Fibroblast of skin of scalp (primary cell): Measurements from ENCODE around the gene C1RL.
A peak's percentile ranks its signal among the peaks of the same experiment; 100 is the strongest.

Experiments used
- DNase-seq: peaks from one replicate; pipeline ENCODE4 v3.0.0-alpha.2; 2013

Gene C1RL

DNA sequence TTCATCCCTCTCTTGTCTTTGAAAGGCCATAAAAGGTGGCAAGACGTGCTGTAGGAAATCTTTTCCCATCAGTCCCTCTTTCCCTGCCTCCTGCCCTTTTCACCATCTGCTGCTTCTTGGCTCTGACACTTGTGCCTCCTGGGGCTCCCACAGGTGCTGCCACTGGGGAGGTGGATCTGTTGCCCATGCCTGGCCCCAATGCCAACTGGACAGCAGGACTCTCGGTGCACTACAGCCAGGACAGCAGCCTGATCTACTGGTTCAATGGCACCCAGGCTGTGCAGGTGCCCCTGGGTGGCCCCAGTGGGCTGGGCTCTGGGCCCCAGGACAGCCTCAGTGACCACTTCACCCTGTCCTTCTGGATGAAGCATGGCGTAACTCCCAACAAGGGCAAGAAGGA, 27.7 kb upstream of the C1RL start:
- no peak for DNase-seq

DNA sequence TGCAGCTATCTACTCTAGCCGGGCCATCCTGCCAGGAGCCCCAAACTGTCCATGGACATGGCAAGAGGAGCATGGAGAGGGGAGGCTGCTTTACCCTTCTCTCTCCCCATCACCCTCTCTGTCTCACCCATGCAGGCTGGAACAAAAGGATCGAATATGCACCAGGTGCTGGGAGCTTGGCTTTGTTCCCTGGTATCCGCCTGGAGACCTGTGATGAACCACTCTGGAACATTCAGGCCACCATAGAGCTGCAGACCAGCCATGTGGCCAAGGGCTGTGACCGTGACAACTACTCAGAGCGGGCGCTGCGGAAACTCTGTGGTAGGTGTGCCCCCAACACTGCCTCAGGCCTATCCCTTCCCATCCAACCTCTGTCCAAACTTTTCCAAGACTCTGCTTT, 27.1 kb upstream of the C1RL start:
- DNase-seq, result no peak

DNA sequence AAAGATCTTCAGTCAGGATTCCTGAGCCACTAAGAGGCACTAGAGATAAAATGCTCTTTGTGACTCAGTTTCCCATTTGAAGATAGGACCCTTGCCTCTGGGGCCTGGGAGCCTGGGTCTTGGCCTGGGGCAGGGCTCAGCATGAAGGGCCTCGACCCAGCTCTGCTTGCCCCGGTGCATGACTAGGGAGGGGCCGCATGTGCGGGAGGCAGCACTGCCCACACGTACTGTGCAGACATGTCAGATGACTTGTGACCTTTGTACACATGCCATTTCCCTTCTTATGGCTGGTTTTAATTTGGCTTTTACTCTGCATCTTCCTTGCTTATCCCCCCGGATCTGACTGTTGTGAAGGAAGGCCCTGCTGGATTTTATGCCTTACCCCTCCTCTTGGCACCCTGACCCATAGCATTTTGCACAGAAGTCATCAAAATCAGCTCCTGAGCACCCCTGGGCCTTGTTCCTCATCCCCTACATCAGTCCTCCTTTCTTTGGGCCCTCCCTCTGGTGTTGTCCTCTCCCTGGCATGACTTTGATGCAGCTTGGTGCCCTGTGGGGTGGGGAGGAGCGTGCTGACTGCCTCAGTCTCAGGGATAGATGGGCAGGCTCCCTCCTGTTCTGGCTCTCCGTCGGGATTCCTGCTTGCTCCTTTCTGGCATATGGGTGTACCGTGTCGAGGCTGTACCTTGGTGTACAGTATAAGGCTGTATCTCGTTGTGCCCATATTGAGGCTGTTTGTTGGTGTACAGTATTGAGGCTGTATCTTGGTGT, 25.6 kb upstream of the C1RL start:
- DNase-seq, result no peak

DNA sequence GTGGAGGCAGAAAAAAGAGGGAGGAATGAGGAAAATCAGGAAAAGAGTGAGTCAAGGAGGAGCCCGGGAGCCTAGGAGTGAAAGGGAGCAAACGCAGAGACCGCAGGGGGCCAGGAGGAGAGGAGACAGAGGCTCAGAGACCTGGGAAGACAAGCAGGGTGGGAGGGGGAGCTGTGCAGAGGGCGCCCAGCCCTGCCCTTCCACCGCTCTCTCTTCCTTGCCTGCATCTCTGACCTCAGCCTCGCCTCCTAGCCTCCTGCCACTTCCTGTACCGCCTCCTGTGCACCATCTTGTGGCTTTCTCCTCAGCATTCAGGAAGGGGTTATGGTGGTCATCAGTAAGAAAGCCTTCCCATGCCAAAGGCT, 22.5 kb upstream of the C1RL start:
- DNase-seq, result no peak

DNA sequence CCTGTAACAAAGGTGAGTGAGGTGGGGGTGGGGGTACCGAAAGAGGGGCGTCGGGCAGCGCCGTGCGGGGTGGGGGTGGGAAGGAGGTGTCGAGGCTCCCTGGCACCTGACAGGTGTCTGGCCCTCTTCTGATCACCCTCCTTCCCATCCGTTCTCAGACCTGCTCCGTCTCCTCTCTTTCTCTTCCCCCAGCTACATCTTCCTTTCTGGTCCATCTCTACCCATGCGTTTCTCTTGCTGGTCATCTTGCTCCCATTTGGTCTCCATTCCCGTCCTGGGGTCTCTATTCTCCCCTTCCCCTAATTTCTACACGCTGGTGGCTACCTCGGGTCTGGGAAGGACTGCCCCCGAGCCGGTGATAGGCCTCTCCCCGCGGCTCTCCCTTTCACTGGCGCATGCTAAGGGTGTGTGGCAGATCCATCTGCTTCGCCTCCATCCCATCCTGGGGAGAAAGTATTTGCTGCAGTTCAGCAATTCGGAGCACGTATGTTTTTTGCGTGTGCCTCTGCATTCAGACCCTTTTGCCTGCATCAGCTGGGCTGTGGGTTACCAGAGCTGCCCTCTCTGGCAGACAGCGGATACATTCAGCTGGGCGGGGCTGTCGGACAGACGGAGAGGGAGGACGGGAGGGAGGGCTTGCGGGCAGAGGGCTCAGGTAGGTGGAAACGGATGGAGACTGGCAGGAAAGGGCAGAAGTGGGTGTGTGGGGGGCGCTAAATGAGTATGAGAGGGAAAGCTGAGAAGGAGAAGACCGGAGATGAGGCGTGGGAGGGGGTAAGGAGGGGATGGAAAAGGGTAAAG, 21.9 kb upstream of the C1RL start:
- peak; percentile 45 for DNase-seq

DNA sequence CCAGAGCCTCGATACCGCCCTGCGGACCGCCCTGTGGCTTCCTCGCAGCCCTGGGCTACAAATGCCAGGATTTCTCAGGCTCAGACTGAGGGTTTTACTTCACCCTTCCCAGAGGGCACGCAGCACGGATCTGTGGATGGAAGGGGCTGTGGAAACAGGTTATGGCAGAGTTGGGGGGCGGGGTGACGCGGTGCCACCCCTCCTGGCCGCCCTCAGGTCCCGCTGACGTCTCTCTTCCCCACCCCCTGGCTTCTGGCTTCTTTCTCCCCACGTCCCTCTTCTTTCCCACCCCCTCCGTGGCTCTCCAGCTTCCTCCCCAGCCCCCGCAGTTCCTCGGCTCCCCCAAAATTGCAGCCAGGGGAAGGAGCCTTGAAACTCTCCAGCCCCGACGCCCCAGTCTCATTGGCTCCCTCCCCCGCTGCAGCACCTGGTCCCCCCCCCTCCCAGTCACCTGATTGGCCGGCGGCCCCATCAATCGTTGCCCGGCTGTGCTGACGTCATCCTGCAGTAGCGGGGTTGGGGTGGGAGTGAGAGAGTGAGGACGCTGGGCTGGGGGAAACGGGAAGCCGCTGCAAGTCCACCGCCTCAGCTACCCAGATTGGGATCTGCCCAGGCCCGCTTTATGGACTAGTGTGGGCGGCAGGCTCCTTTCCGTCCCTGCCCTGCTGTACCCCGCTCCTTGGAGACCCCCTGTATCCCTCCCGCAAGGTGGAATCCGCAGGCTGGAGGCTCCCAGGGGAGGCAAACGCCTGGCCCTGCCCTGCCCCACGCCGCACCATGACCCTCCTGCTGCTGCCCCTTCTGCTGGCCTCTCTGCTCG, 21.1 kb upstream of the C1RL start, which contains the start of gene CLSTN3:
Gene CLSTN3, plus strand, starts transcription at position 500 of the 820 bp plus-strand sequence. Its CDS starts 278 bp downstream, at position 778.
- DNase-seq, result peak; percentile 73

DNA sequence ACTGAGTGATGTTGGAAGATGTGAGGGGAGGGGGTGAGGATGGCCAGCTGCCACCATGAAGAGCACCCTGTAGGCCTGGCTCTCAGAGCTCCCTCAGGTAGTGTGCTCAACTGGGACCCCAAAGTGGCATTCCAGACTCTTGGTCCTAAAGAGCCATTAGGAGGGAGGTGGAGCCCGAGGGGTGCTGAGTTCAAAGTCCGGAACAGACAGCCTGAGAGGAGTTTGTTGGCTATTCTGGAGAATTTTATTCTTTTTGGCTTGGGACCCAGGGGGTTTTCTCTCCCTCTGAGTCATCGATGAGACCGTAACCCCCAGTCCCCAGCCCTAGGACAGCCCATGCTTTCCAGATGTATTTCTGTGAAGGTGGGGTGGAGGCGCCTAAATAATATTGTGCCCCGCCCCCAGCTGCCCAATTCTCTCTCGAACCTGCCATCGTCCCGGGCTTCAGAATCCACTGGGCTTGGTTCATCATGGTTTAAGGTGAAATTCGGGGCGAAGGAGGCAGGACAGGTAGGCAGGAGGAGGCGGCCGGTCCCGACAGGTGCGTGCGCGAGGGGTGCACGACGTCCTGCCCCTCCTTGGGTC, 20.4 kb upstream of the C1RL start:
- DNase-seq, result no peak

DNA sequence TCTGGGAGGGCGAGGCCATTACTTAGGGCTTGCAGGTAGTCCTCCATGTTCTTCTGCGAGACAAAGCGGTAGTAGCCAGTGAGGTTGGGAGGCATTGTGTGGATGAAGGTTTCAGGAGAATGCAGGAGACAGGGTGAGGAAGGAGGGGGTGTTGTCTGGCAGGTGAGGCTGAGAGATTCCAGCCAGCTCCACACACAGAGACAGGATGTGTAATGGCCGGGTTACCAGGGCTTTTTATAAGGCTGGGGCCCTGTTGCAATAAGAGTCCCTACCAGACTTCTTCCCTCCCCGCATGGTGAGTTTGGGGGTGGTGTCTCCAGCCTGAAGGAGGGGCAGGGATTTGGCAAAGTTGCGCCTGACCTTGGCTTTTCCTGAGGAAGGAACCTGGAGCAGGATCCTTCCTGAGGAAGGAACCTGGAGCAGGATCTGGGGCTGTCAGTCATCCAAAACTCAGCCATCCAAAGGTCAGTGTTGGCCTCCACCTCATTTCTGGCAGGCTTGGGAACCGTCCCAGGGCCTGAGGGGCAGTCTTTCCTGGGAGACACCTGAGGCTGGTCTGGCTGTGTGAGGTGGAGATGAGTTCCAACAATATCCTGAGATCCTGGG, 19.8 kb upstream of the C1RL start, which contains the start of gene RBP5:
Gene RBP5, minus strand, starts transcription at position 209 of the 606 bp plus-strand sequence. Its CDS starts 114 bp downstream, at position 95.
- DNase-seq, result no peak

DNA sequence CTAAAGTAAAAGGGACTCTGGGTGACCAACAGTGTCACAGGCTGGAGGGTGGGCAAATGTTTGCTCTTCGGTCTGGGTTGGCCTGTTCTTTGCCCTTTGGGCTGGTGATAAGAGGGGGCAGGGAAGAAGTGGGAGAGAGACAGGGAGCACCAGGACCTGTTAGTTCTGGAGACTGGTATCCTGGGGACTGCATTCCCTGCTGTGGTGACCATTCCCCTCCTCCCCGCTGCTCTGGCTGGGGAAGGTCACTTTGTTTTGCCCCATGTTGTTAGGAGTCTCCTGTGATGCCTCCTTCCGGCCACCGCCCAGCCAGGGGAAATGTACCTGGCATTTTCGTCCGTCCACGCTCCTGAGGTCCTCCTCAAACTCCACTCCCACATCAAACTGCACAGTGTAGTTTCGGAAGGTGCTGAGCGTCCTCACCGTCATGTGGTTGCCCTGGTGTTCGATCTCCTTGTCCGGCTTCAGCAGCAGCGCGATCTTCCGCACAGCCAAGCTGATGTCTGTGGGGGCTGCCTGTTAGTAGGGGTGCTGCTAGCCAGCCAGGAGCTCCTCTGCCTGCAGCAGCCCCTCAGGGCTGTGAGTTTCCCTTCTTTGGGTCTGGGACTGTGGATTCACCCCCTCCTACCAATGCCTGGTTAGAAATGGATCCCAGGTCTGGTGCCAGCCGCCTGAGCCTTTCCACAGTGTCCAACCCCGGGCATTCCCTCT, 19.1 kb upstream of the C1RL start:
- DNase-seq, result no peak

DNA sequence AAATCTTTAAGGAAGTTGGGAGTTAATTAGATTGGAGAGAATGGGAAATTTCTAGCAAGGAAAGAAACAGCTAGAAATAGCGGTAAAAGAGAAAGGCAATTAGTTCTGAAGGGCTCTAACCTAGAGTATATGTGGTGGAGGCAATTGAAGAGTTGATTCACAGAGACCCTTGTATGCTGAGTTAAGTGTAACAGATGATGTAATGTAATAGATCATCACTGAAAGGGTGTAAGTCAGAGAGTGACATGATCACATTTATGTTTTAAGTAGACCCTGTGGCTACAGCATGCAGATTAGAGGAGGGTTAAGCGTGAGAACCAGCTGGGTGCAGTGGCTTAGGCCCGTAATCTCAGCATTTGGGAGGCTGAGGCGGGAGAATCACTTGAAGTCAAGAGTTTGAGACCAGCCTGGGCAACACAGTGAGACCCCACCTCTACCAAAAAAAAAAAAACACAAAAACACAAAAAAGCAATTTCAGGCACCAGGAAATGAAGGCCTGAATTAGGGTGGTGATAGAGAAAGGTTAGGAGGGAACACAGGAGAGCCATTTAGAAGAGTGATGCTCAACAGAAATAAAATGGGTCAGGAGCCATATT, 16.7 kb upstream of the C1RL start:
- DNase-seq, result no peak

DNA sequence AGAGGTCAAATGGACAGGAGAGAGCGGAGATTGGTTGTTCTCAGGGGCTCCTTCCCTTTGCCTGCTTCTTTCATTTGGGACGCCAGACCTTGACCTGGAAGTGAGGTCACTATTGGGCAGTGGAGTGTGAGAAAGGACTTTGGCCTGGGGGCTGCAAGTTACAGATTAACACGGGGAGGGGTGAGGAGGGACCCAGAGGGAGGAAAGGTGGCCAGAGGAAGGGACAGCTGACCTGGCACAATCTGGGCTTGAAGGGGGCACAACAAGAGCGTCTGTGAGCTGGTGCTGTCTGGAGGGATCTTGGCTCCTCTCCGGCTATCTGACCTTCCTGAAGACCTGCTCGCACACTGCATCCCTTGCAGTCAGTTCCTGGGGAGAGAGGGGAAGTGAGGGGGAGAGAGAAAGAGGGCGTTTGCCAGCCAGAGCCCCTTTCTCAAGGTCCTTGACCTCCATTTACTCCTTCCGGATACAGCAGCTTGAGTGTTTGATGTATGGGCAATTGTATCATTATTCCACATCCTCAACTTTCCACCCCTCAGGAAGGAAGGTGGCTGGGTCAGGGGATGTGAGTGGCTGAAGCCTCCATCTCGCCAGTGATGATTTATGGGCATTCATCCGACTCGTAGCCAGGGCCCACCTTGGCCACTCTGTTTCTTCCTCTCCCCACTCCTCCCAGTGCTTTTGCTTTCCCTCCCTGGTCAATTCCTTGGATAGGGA, 14.9 kb upstream of the C1RL start:
- DNase-seq, result no peak

DNA sequence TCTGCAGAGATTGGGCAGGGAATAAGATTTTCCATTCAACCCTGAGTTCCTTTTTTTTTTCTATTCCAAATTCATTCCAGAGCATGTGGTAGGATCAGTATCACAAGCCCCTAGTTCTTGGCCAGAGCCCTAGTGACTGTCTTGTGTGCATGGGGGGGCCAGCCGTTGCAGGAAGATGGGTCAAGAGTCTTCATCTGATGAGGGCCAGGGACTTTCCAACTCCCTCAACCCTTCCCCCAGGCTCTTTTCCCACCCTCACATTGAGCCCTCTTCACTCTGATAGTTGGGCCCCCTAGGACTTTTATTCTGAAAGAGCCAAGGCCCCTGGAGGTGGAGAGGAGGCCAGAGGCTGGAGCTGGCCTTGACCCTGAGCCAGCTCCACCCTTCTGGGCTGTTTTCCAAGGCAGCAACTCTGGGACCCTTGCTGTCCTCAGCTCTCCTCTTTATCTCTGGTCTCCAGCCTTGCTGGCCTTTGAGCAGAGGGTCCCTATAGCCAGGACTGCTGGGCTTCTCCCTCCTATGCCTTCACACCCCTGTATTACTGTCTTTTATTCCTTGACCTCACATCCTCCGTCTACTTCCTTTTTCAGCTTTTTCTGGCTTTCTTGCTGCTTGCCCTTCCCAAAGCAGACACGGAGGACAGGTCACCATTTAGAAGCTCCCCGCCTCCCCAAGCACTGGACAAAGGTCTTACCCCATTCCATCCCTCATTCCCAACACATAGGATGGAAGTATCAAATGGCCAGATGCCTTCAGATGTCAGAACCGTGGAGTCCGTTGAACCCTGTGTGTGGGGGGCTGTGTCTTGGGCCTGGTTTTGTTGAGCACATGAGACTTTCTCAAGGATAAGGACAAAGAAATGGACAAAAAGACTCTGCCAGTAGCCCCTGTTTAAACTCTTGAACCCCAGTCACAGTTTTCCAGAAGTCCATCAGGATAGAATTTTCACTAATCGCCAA, 14.1 kb upstream of the C1RL start:
- DNase-seq, result no peak

DNA sequence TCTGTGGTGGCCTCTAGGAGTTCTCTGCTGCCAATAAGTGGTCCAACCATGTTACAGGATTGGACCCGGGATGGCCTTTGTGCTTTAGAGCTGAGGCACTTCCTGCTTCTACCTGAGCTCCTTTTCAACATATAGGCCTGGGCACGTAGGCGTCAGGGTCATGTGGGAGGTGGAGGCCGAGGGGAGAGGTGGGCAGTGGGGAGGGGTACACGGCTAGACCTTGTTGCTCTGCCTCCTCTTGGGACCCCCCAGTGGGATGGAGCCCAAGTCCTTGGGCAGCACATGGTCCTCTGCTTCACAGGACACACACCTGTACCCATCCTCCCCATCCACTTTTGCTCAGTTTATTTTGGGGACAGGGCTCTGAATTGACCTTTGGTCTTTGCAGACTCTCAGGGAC, 12.3 kb upstream of the C1RL start:
- DNase-seq, result no peak

DNA sequence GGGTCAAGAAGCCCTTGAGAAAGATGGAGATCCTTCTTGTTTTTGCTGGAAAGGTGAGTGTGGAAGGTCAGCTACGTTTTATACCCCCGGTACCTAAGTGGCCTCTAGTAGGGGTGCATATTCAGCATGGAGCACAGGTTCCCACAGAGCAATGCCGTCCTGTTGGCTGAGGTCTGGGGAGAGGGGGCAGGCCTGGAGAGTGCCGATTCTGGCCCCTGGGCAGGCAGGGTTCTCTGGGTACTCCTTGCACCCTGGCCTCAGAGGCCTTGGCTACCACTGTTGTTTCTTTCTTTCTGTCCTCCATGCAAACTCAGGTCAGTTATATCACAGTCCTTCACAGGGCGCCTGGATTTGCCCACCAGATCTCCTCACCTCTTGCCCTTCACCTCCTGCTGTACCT, 11.2 kb upstream of the C1RL start:
- DNase-seq, result no peak

DNA sequence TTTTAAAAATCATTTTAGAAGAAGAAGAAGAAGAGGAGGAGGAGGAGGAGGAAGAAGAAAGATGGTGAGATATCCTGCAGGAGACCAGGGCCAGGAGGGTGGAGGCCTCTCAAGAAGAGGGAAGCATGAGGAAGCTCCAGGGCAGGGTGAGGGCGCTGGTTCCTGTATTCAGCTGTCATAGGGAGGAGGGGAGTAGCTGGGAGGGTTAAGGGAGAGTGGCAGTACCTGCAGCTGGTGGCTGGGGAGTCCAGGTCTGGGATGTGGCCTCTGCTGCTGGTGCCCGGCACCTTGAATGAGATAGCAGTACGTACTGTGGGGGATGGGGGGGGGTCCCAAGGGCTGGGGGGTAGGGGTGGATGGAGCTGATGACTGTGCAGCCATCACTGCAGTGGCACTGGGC, 9.9 kb upstream of the C1RL start:
- DNase-seq, result no peak

DNA sequence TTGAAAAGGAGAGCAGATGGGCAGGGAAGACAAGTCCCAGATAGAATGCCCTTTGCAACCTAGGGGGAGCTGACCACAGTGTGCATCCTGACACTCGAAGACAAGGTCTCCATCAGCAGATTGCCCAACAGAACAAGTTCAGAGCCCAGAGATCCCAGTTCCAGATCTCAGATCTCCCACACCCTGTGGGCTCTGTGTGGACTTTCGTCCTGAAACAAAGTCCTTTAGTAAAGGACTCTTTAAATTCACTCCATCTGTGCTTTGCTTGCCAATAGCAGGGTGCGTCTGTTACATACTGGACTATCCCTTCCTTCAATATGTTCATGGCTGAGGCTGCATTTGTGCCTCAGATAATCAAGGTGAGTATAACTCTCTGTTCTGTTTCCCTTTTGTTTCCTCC, 8.7 kb upstream of the C1RL start:
- DNase-seq, result no peak

DNA sequence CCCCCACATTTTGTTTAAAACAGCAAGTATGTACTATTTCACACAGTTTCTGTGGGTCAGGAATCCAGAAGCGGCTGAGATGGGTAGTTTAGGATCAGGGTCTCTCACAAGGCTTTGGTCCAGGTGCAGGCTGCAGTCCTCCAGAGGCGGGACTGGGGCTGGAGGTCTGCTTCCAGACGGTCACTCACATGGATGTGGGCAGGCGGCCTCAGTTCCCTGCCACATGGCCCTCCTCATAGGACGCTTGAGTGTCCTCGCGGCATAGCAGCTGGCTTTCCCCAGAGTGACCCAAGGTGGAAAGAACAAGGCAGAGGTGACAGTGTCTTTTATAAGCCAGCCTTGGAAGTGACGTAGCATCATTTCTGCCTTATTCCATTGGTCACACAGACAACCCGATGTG, 7.9 kb upstream of the C1RL start:
- no peak for DNase-seq

DNA sequence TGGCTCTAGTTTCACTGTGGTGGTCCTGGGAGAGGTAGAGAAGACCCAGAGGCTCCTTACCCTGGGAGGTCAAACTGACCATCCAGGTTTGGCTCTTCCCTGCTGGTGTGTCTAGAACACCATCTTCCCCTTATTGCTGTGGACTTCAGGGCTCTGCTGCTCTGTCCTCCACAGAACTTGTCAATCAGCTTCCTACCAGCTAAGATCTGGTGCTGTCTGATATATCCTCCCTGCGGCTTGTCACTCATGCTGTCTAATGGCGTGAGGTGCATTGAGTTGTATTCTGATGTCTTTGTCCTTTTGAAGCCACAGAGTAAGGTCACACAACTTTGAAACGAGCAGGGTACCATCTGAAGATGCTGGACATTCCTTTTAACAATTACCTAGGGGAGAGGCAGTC, 7.2 kb upstream of the C1RL start:
- no peak for DNase-seq

DNA sequence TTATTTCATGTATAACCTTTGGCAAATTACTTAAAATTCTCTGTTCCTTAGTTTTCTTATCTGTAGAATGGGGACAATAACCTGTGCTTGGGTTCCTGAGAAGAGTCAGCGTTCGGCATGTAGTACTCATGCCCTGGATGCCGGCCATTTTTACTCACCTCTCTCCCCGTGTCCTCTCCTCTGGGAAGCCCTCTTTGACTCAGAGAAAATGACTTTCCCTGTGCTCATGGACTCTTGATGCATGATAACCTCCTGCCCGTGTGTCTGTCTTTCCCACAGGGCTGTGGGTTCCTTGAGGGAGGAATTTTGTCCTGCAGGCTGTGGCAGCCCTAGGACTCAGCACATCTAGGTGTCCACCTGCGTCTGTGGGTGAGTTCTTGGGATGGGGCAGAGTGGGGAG, 5.8 kb upstream of the C1RL start:
- DNase-seq, result no peak
